ENCODE results near the gene YKT6. TPM values are rescaled to one million over a fixed set of nuclear protein-coding genes. Genes with fewer than 3 reads are reported as not detected.
A peak's percentile ranks its signal among the peaks of the same experiment; 100 is the strongest.

The YKT6 gene
- total RNA-seq, 1 experiment from 2014 or later: 142 TPM

- DNase-seq: no peak
- H4K20me1 ChIP-seq (ENCODE audit: insufficient read depth): no peaks in the 10 kb centered on the region
- TF ChIP-seq CTCF (conservative IDR thresholded peaks at IDR 0.05) (no peak), EZH2 (IDR thresholded peaks at IDR 0.05; ENCODE audit: low read depth) (no peak)
- no TSS peak for BruUV-seq (replicated peaks)
- peaks cover 36% of the 10 kb centered on the region for H3F3A ChIP-seq (ENCODE audit: insufficient read depth, low read depth)
- H3K4me1 ChIP-seq (replicated peaks; ENCODE audit: insufficient read depth): peaks cover 57% of the 10 kb centered on the region
- H3K4me3 ChIP-seq: no peak overlapping the region
- intact Hi-C loops (cut with micrococcal nuclease; ENCODE audit: unreplicated experiment): loop anchor here (5.0 kb wide), 2 partner anchors 51 to 101 kb away; partner anchors contain the start of gene POLM
- H3K27ac ChIP-seq: no peak overlapping the region
- ChIA-PET CTCF (no interaction called here), POLR2A (ENCODE audit: unreplicated experiment) (no interaction called here)
- H3K4me2 ChIP-seq: no peak overlapping the region
- H3K9me2 ChIP-seq (ENCODE audit: insufficient read depth): no peaks in the 10 kb centered on the region
- no peaks in the 10 kb centered on the region for H3K27me3 ChIP-seq (ENCODE audit: insufficient read depth, low read depth)
- peaks cover 5% of the 10 kb centered on the region for H3K9me3 ChIP-seq (ENCODE audit: insufficient read depth, low read depth)
- no peak overlapping the region for H2AFZ ChIP-seq
- H3K36me3 ChIP-seq (ENCODE audit: low read depth): no peaks in the 10 kb centered on the region
- H3K79me2 ChIP-seq (ENCODE audit: low read depth): no peaks in the 10 kb centered on the region
Measured at GRCh38 chr7:44182827-44183226, 18.0 kb upstream of the YKT6 start.

- DNase-seq: no peak
- H3K79me2 ChIP-seq (ENCODE audit: low read depth): no peaks in the 10 kb centered on the region
- BruUV-seq (replicated peaks): no TSS peak
- TF ChIP-seq CTCF (conservative IDR thresholded peaks at IDR 0.05): no peak
- no peak for TF ChIP-seq EZH2 (IDR thresholded peaks at IDR 0.05; ENCODE audit: low read depth)
- intact Hi-C loops (cut with micrococcal nuclease; ENCODE audit: unreplicated experiment): loop anchor here (5.0 kb wide), 2 partner anchors 51 to 101 kb away; partner anchors contain the start of gene POLM
- peaks cover 36% of the 10 kb centered on the region for H3F3A ChIP-seq (ENCODE audit: insufficient read depth, low read depth)
- peaks cover 5% of the 10 kb centered on the region for H3K9me3 ChIP-seq (ENCODE audit: insufficient read depth, low read depth)
- no peaks in the 10 kb centered on the region for H3K36me3 ChIP-seq (ENCODE audit: low read depth)
- no peak overlapping the region for H3K4me2 ChIP-seq
- ChIA-PET POLR2A (ENCODE audit: unreplicated experiment) (no interaction called here), CTCF (no interaction called here)
- no peak overlapping the region for H3K4me3 ChIP-seq
- H3K27me3 ChIP-seq (ENCODE audit: insufficient read depth, low read depth): no peaks in the 10 kb centered on the region
- H2AFZ ChIP-seq: no peak overlapping the region
- no peaks in the 10 kb centered on the region for H3K9me2 ChIP-seq (ENCODE audit: insufficient read depth)
- peaks cover 52% of the 10 kb centered on the region for H3K4me1 ChIP-seq (replicated peaks; ENCODE audit: insufficient read depth)
- H4K20me1 ChIP-seq (ENCODE audit: insufficient read depth): no peaks in the 10 kb centered on the region
- H3K27ac ChIP-seq: no peak overlapping the region
Measured at GRCh38 chr7:44183386-44183785, 17.4 kb upstream of the YKT6 start.

- ChIA-PET POLR2A (ENCODE audit: unreplicated experiment) (no interaction called here), CTCF (no interaction called here)
- Histone ChIP-seq H3K27ac (peak overlapping the region; percentile 35), H3K9me3 (ENCODE audit: insufficient read depth, low read depth) (peaks cover 5% of the 10 kb centered on the region), H3K9me2 (ENCODE audit: insufficient read depth) (no peaks in the 10 kb centered on the region), H3K4me2 (peak overlapping the region; percentile 65), H3K79me2 (ENCODE audit: low read depth) (no peaks in the 10 kb centered on the region), H3K27me3 (ENCODE audit: insufficient read depth, low read depth) (no peaks in the 10 kb centered on the region), H3F3A (ENCODE audit: insufficient read depth, low read depth) (peaks cover 36% of the 10 kb centered on the region), H3K4me1 (replicated peaks; ENCODE audit: insufficient read depth) (peaks cover 51% of the 10 kb centered on the region), H2AFZ (no peak overlapping the region), H3K36me3 (ENCODE audit: low read depth) (no peaks in the 10 kb centered on the region), H4K20me1 (ENCODE audit: insufficient read depth) (no peaks in the 10 kb centered on the region), H3K4me3 (no peak overlapping the region)
- BruUV-seq (replicated peaks): no TSS peak
- DNase-seq: peak; percentile 90 to 99
- TF ChIP-seq CTCF (conservative IDR thresholded peaks at IDR 0.05): no peak
- no peak for TF ChIP-seq EZH2 (IDR thresholded peaks at IDR 0.05; ENCODE audit: low read depth)
- intact Hi-C loops (cut with micrococcal nuclease; ENCODE audit: unreplicated experiment): loop anchor here (1.0 to 5.0 kb wide), 3 partner anchors 21 to 102 kb away; partner anchors contain the start of gene POLM
Measured at GRCh38 chr7:44184206-44184872, 16.4 kb upstream of the YKT6 start.

Measured in PC-9 (cell line).